Fibroblast of lung (primary cell): Measurements from ENCODE around the gene C19orf38.

Experiments used
- CTCF ChIP-seq, 2 donors: IDR thresholded peaks in 1 of 2; conservative IDR thresholded peaks in 1 of 2; 1 replicate in 1 of 2; 2 replicates in 1 of 2; pipeline ENCODE4 v1.5.1; 2011 to 2012; ENCODE audit warnings: low read length in 2 of 2, control low read depth in 1 of 2, inconsistent platforms in 1 of 2, low read depth in 1 of 2, mild to moderate bottlenecking in 1 of 2
- EZH2 ChIP-seq: IDR thresholded peaks from 2 replicates; pipeline ENCODE4 v1.5.1; 2012; ENCODE audit warnings: low read length, control low read depth, mild to moderate bottlenecking; ENCODE audit errors: missing control alignments

- TF ChIP-seq CTCF (conservative IDR thresholded peaks at IDR 0.05 in 1 of 2, IDR thresholded peaks at IDR 0.05 in 1 of 2; ENCODE audit: low read depth in 1 of 2, low read length in 2 of 2), result no peak
- TF ChIP-seq EZH2, result no peak
Measured at GRCh38 chr19:10862561-10863106, 14.4 kb downstream of the C19orf38 start.
